ENCODE results near the gene FAM161A. TPM values are rescaled to one million over a fixed set of nuclear protein-coding genes. Genes with fewer than 3 reads are reported as not detected.
A peak's percentile ranks its signal among the peaks of the same experiment; 100 is the strongest.
"Not testable (repeated sequence)": the region's sequence is repeated elsewhere in the genome, so short reads cannot be mapped to it uniquely, and the experiment has no call there.

FAM161A gene
- total RNA-seq, 1 donor from 2014 or later = 5.0 TPM

DNA sequence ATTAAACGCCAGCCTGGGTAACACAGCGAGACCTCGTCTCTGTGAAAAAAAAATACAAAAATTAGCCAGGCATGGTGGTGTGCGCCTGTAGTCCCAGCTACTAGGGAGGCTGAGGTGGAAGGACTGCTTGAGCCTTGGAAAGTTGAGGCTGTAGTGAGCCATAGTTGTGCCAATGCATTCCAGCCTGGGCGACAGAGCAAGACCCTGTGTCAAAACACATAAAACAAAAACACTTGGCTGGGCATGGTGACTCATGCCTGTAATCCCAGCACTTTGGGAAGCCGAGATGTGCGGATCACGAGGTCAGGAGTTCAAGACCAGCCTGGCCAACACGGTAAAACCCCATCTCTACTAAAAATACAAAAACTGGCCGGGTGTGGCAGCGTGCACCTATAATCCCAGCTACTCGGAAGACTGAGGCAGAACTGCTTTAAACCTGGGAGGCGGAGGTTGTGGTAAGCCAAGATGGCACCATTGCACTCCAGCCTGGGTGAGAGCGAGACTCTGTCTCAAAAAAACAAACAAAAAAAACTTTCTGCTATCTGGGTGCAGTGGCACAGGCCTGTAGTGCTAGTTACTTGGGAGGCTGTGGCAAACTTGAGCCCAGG lies 12.7 kb upstream of the FAM161A start:
- H3K27ac Mint-ChIP-seq; H3K9me3 Mint-ChIP-seq; H3K4me1 Mint-ChIP-seq (ENCODE audit: low read depth); H3K27me3 Mint-ChIP-seq (ENCODE audit: low read depth); H3K4me3 Mint-ChIP-seq (ENCODE audit: low read depth); intact Hi-C loops (cut with micrococcal nuclease); DNase-seq (ENCODE audit: low spot score): not testable (repeated sequence)
- peaks cover 82% of the 10 kb centered on the region for H3K36me3 Mint-ChIP-seq (ENCODE audit: low read depth)

DNA sequence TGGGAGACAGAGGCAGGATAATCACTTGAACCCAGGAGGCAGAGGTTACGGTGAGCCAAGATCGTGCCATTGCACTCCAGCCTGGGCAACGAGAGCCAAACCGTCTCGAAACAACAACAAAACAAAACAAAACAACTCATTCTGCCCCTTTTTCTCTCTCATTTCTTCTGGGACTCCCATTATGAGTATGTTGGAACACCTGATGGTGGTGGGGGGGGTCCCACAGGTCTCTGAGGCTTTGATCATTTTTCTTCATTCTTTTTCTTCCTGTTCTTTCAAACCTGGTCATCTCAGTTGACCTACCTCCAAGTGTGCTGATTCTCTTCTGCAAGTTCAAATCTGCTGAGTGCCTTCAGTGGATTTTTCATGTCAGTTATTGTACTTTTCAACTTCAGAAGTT lies 8.2 kb upstream of the FAM161A start:
- H3K36me3 Mint-ChIP-seq (ENCODE audit: low read depth) = peaks cover 50% of the 10 kb centered on the region
- intact Hi-C loops (cut with micrococcal nuclease) = no loop called here
- no peak overlapping the region for H3K4me3 Mint-ChIP-seq (ENCODE audit: low read depth)
- no peaks in the 10 kb centered on the region for H3K9me3 Mint-ChIP-seq
- no peak overlapping the region for H3K27ac Mint-ChIP-seq
- no peaks in the 10 kb centered on the region for H3K27me3 Mint-ChIP-seq (ENCODE audit: low read depth)
- DNase-seq (ENCODE audit: low spot score) = no peak
- peaks cover 2% of the 10 kb centered on the region for H3K4me1 Mint-ChIP-seq (ENCODE audit: low read depth)

DNA sequence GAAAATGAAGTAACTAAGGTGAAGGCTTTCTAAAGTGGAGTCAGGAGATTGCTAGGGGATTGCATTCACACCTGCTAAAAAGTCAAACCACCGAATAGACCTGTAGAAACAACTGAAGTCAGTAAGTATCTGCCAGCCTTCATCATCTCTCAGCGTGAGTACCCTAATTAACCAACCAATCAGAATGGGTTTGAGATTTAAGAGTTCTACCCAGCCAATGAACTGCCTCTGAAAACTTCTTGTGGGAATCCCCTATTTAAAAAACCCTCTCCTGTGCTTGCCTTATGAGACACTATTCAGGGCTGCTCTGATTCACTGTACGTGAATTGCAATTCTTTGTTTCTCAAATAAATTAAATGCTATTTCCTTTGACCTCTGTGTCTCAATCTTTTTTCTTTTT lies 3.4 kb upstream of the FAM161A start:
- DNase-seq (ENCODE audit: low spot score) = no peak
- Mint-ChIP-seq H3K27ac (no peak overlapping the region), H3K27me3 (ENCODE audit: low read depth) (no peaks in the 10 kb centered on the region), H3K4me3 (ENCODE audit: low read depth) (no peak overlapping the region), H3K36me3 (ENCODE audit: low read depth) (peaks cover 8% of the 10 kb centered on the region), H3K9me3 (no peaks in the 10 kb centered on the region), H3K4me1 (ENCODE audit: low read depth) (peaks cover 16% of the 10 kb centered on the region)
- intact Hi-C loops (cut with micrococcal nuclease) = loop anchor here (10.0 kb wide), 1 partner anchor 162 kb away; no protein-coding TSS in a partner anchor

DNA sequence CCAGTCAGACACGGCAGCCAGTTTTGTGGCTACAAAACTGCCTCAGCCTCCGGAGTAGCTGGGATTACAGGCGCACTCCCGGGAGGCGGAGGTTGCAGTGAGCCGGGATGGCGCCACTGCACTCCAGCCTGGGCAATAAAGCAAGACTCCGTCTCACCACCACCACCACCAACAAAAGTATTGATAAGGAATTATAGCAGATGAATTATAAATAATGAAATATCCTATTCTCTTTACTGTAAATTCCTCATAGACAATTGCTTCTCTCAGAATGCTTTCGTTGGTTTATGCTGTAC lies 1.4 kb upstream of the FAM161A start:
- Mint-ChIP-seq H3K36me3 (ENCODE audit: low read depth) (peaks cover 2% of the 10 kb centered on the region), H3K4me1 (ENCODE audit: low read depth) (peaks cover 16% of the 10 kb centered on the region), H3K4me3 (ENCODE audit: low read depth) (peak overlapping the region; percentile 89), H3K27me3 (ENCODE audit: low read depth) (no peaks in the 10 kb centered on the region), H3K27ac (no peak overlapping the region), H3K9me3 (no peaks in the 10 kb centered on the region)
- intact Hi-C loops (cut with micrococcal nuclease) = loop anchor here (10.0 kb wide), 1 partner anchor 160 kb away; no protein-coding TSS in a partner anchor
- no peak for DNase-seq (ENCODE audit: low spot score)

DNA sequence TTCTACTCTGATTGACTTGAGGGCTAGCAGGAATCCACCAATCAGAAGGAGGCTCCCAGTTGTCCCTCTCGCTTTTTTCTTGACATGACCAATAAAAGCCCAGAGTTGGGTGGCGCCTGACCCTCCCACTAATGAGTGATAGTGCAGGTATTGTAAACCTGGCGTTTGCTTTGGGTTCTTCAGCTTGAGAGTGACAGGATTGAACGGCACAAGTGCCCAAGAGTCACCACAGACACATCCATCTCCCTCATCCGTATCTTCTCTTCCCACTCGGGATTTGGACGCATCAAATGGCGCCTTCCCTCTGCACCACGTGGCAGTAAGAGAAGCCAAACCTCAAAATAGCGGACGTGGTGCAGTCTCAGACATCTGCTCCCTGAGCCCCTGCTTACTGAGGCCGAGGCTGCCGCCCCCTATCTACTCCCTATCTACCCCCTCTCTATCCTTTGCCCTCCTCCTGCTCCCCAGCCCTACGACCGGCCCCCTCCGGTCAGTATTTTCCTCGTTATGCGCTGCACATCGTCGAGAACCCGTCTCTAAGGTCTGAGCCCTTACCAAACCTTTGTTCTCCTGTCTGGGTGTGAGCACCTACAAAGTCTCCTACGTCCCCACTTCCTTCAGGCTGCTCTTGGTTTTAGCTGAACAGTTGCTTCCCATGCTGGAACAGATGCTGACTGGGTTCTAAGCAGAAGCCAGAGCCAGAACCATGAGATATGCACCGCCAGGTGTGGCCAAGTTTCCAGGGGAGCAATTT lies 881 bp upstream of the FAM161A start:
- peak; percentile 87 for DNase-seq (ENCODE audit: low spot score)
- peak overlapping the region; percentile 89 for H3K4me3 Mint-ChIP-seq (ENCODE audit: low read depth)
- peaks cover 16% of the 10 kb centered on the region for H3K4me1 Mint-ChIP-seq (ENCODE audit: low read depth)
- no peaks in the 10 kb centered on the region for H3K27me3 Mint-ChIP-seq (ENCODE audit: low read depth)
- H3K36me3 Mint-ChIP-seq (ENCODE audit: low read depth) = peaks cover 2% of the 10 kb centered on the region
- peak overlapping the region; percentile 88 for H3K27ac Mint-ChIP-seq
- H3K9me3 Mint-ChIP-seq = no peaks in the 10 kb centered on the region
- intact Hi-C loops (cut with micrococcal nuclease) = loop anchor here (1.0 to 10.0 kb wide), 6 partner anchors 34 to 677 kb away; partner anchors contain the start of genes CCT4 and USP34

DNA sequence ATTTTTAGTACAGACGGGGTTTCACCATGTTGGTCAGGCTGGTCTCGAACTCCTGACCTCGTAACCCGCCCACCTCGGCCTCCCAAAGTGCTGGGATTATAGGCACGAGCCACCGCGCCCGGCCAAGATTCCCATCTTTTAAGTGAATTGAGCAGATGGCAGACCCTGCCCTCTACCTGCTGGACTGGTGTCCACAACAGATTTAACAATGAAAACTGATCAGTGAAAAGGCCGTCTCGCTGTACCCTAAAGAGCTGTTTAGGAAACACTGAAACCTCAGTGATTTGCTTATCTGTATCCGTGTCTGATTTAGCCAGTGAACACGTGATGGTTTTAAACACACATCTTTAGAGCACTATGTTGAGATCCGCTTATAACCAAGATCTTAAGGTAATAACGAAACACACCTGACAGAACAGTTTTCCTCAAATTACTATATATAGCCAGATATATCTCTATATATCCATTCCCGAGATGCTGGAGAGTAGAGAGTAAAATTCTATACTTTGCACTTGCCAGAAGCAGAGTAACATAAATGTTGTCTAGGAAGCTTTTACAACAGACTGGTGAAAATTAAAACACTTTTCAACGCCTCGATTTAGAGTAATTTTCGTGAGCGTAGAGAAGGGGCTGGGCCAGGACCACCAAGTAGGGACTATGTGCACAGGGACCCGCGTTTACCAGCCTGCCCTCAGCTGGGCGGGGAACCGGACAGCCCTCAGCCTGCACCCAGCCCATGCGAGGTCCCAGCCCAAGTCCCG lies 594 bp downstream of the FAM161A start:
- Mint-ChIP-seq H3K4me1 (ENCODE audit: low read depth) (peaks cover 16% of the 10 kb centered on the region), H3K27me3 (ENCODE audit: low read depth) (no peaks in the 10 kb centered on the region), H3K4me3 (ENCODE audit: low read depth) (peak overlapping the region; percentile 89), H3K27ac (peak overlapping the region; percentile 88), H3K9me3 (no peaks in the 10 kb centered on the region), H3K36me3 (ENCODE audit: low read depth) (peaks cover 2% of the 10 kb centered on the region)
- DNase-seq (ENCODE audit: low spot score) = no peak
- intact Hi-C loops (cut with micrococcal nuclease) = loop anchor here (10.0 kb wide), 1 partner anchor 158 kb away; no protein-coding TSS in a partner anchor

- H3K4me1 Mint-ChIP-seq (ENCODE audit: low read depth) = peaks cover 13% of the 10 kb centered on the region
- H3K27ac Mint-ChIP-seq; H3K9me3 Mint-ChIP-seq; H3K4me3 Mint-ChIP-seq (ENCODE audit: low read depth); H3K27me3 Mint-ChIP-seq (ENCODE audit: low read depth); H3K36me3 Mint-ChIP-seq (ENCODE audit: low read depth); DNase-seq (ENCODE audit: low spot score): not testable (repeated sequence)
- intact Hi-C loops (cut with micrococcal nuclease) = loop anchor here (10.0 kb wide), 1 partner anchor 156 kb away; no protein-coding TSS in a partner anchor
These were observed 2.6 kb downstream of the FAM161A start for GRCh38 chr2:61851270-61851669.

DNA sequence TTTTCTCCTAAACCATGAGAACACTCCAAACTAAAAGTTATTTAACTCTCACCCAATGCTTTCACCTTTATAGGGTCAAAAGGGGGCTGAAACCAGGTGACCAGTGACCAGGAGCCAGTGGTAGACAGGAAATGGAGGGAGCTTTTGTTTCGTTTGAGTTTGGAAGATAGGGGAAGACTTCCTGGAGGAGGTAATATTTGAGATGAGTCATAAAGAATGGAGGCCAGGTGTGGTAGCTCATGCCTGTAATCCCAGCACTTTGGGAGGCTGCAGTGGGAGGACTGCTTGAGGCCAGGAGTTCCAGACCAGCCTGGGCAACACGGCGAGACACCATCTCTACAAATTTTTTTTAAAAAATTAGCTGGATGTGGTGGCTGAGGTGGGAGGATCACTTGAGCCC lies 8.5 kb downstream of the FAM161A start:
- Mint-ChIP-seq H3K27me3 (ENCODE audit: low read depth) (no peaks in the 10 kb centered on the region), H3K4me3 (ENCODE audit: low read depth) (no peak overlapping the region), H3K27ac (no peak overlapping the region), H3K36me3 (ENCODE audit: low read depth) (no peaks in the 10 kb centered on the region), H3K4me1 (ENCODE audit: low read depth) (no peaks in the 10 kb centered on the region), H3K9me3 (no peaks in the 10 kb centered on the region)
- intact Hi-C loops (cut with micrococcal nuclease) = no loop called here
- no peak for DNase-seq (ENCODE audit: low spot score)

- Mint-ChIP-seq H3K4me1 (ENCODE audit: low read depth) (no peaks in the 10 kb centered on the region), H3K9me3 (no peaks in the 10 kb centered on the region), H3K4me3 (ENCODE audit: low read depth) (no peak overlapping the region), H3K27ac (no peak overlapping the region), H3K36me3 (ENCODE audit: low read depth) (no peaks in the 10 kb centered on the region), H3K27me3 (ENCODE audit: low read depth) (no peaks in the 10 kb centered on the region)
- DNase-seq (ENCODE audit: low spot score) = no peak
- intact Hi-C loops (cut with micrococcal nuclease) = no loop called here
These were observed 12.6 kb downstream of the FAM161A start for GRCh38 chr2:61841286-61841685.

DNA sequence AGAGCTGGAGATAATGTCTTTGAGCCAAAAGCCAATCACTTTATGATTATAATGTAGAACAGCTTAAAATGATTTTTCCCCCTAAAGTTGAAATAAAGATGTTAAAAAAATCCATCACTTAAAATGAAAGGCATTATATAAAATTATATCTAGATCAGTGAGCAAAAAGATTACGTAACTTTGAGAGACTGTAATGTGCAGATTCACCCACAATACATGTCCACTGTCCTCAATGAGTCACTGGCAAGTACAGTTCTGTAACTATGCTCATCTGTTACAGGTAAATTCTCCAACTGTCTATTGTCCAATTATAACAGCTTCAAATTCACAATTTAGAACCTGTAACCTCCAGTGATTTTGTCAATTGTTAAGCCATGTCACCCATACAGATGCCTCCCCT lies 19.0 kb downstream of the FAM161A start:
- no peaks in the 10 kb centered on the region for H3K4me1 Mint-ChIP-seq (ENCODE audit: low read depth)
- H3K27ac Mint-ChIP-seq = no peak overlapping the region
- intact Hi-C loops (cut with micrococcal nuclease) = no loop called here
- no peaks in the 10 kb centered on the region for H3K27me3 Mint-ChIP-seq (ENCODE audit: low read depth)
- no peaks in the 10 kb centered on the region for H3K9me3 Mint-ChIP-seq
- DNase-seq (ENCODE audit: low spot score) = no peak
- H3K4me3 Mint-ChIP-seq (ENCODE audit: low read depth) = no peak overlapping the region
- peaks cover 11% of the 10 kb centered on the region for H3K36me3 Mint-ChIP-seq (ENCODE audit: low read depth)

- Mint-ChIP-seq H3K4me1 (ENCODE audit: low read depth) (no peaks in the 10 kb centered on the region), H3K27ac (no peak overlapping the region), H3K9me3 (no peaks in the 10 kb centered on the region), H3K36me3 (ENCODE audit: low read depth) (peaks cover 11% of the 10 kb centered on the region), H3K27me3 (ENCODE audit: low read depth) (no peaks in the 10 kb centered on the region), H3K4me3 (ENCODE audit: low read depth) (no peak overlapping the region)
- DNase-seq (ENCODE audit: low spot score) = no peak
- intact Hi-C loops (cut with micrococcal nuclease) = no loop called here
These were observed 19.9 kb downstream of the FAM161A start for GRCh38 chr2:61833971-61834370.

DNA sequence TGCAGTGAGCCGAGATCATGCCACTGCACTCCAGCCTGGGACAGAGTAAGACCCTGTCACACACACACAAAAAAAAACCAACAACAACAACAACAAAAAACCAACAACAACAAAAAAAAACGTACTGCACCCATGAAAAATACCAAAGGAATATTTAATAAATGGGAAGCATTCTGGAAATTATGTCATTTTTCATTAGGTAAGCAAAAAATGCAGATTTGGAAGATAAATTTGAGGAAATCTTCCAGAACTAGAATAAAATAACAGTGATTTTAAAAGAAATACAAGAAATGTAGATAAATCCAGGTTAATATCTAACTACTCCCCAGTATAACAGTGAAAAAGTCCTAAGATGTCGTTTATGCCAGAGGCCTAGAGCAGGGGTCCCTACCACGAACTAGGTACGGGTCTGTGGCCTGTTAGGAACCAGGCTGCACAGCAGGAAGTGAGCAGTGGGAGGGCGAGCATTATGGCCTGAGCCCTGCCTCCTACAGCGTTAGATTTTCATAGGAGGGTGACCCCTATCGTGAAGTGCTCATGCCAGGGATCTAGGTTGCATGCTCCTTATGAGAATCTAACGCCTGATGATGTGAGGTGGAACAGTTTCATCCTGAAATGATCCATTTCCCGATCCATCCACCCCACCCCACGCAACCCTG lies 21.5 kb downstream of the FAM161A start:
- Mint-ChIP-seq H3K4me1 (ENCODE audit: low read depth) (no peaks in the 10 kb centered on the region), H3K27ac (no peak overlapping the region), H3K27me3 (ENCODE audit: low read depth) (no peaks in the 10 kb centered on the region), H3K9me3 (no peaks in the 10 kb centered on the region), H3K36me3 (ENCODE audit: low read depth) (peaks cover 11% of the 10 kb centered on the region), H3K4me3 (ENCODE audit: low read depth) (no peak overlapping the region)
- DNase-seq (ENCODE audit: low spot score) = no peak
- intact Hi-C loops (cut with micrococcal nuclease) = no loop called here

Measured in activated T-helper 2 cell treated with anti-CD3 and anti-CD28 coated beads, Interferon-gamma antibody, Interleukin-2, Interleukin-4, amounts not matched to agents 10 μg/mL and 5 μg/mL and 100 μg/mL, durations not matched to agents 14 hours and 24 hours and 36 hours (primary cell).